Measurements from ENCODE around the gene S100A14.
"Not testable (repeated sequence)": the region's sequence is repeated elsewhere in the genome, so short reads cannot be mapped to it uniquely, and the experiment has no call there.

Gene S100A14

GRCh38 chr1:153585006-153585405 is 31.1 kb downstream of the S100A14 start:
- DNase-seq: no peak

DNA sequence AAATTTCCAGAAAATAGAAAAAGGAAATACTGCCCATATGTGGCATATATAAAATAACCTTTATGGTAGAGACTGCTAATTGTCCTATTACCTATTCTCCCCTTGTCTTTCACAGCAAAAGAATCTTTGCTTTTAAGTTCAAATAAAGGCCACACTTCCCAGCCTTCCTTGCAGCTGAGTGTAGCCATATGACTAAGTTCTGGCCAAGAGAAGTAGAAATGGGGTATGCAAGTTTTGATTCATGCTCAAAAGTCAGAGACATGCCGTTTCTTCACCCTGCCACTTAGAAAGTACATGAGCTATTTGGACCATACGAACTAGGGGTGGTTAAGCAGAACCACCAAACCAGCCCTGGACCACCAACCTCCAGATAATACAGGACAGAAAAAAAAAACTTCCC is 32.1 kb downstream of the S100A14 start:
- no peak for DNase-seq

DNA sequence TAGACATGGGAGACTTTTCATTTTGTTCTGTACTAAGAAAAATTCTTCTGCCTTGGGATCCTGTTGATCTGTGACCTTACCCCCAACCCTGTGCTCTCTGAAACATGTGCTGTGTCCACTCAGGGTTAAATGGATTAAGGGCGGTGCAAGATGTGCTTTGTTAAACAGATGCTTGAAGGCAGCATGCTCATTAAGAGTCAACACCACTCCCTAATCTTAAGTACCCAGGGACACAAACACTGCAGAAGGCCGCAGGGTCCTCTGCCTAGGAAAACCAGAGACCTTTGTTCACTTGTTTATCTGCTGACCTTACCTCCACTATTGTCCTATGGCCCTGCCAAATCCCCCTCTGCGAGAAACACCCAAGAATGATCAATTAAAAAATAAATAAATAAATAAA is 32.6 kb downstream of the S100A14 start:
- DNase-seq: not testable (repeated sequence)

- DNase-seq: not testable (repeated sequence)
Observed at GRCh38 chr1:153582836-153583235, 33.3 kb downstream of the S100A14 start.

DNA sequence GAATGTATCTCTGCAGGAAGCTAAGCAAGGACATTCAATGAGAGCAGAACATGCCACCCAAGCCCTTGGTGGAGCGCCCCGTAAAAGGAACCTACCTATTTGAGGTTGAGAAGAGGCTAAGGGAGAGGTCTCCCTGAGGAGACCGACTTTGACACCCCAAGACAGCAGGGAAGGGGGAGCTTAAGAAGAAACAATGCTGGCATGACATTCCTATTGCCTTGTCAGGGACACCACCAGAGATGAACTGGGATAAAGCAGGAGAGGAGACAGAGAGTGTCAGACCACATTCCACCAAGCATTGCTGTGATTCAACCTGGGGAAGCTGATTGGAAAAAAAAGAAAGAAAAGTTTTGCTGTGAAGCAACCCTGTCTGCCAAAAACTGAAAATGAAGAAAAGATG is 37.2 kb downstream of the S100A14 start:
- DNase-seq: no peak

DNA sequence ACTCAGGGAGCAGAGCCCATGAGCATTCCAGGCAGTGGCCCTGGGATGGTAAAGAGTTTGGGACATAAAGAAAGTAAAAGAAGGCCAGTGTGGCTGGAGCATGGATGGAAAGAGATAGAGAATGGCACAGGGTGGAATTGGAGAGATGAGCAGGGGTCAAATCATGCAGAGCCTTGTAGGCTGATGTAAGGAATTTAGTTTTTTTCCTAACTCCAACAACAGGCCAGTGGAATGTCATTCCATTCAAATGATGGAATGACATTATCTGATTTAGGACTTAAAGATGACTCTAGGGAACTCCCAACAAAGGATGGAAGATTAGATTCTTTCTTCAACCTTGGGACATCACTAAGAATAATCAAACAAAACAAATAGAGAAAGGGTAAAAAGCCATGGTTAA is 37.6 kb downstream of the S100A14 start:
- no peak for DNase-seq

DNA sequence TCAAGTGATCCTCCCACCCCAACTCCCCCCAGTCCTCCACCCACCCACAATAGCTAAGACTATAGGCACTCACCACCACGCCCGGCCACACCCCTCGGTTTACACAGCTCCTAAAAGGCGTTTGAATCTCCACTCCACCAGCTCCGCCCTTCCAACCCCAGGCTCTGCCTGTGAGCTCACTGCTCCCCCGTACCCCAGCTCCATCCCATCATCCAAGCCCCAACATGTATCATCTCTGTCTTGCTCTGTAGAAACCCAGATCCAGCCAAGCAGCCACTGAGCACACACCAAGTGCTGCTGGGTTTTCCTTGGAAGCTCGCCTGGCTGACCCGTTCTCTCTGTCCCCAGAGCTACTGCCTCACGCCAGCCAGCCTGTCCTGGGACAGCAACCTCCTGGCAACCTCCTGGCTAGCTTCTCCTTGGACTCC is 38.5 kb downstream of the S100A14 start:
- DNase-seq: peak in 7 of 14 donors; percentile 5 to 67 (median 31)

- DNase-seq: no peak
Observed at GRCh38 chr1:153577138-153577537, 39.0 kb downstream of the S100A14 start.

DNA sequence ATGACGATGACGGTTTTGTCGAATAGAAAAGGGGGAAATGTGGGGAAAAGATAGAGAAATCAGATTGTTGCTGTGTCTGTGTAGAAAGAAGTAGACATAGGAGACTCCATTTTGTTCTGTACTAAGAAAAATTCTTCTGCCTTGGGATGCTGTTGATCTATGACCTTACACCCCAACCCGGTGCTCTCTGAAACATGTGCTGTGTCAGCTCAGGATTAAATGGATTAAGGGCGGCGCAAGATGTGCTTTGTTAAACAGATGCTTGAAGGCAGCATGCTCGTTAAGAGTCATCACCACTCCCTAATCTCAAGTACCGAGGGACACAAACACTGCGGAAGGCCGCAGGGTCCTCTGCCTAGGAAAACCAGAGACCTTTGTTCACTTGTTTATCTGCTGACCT is 40.6 kb downstream of the S100A14 start:
- DNase-seq: not testable (repeated sequence)

- not testable (repeated sequence) for DNase-seq
Observed at GRCh38 chr1:153575081-153575491, 41.0 kb downstream of the S100A14 start.

GRCh38 chr1:153573351-153573750 is 42.8 kb downstream of the S100A14 start:
- no peak for DNase-seq

- peak in 12 of 14 donors; percentile 23 to 83 (median 62) for DNase-seq
Observed at GRCh38 chr1:153572569-153573015, 43.5 kb downstream of the S100A14 start.

DNA sequence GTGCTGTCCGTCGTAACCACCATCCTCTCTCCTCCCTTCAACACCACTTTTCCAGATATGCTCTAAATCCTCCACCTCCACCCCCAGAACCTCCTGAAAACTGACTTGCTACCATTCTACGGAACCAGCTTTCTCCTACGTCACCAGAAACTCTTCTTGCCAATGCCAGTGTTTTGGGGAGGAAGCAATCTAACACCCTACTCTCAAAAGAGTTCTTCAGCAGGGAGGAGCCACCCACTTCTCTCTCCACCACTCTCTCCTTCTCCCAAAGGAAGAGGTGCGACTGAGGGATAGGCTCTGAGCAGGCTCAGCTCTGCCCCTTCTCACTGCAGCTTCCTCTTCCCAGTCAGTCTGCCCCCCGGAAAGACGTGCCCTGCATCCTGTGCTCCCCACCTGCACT is 44.4 kb downstream of the S100A14 start:
- DNase-seq: no peak

DNA sequence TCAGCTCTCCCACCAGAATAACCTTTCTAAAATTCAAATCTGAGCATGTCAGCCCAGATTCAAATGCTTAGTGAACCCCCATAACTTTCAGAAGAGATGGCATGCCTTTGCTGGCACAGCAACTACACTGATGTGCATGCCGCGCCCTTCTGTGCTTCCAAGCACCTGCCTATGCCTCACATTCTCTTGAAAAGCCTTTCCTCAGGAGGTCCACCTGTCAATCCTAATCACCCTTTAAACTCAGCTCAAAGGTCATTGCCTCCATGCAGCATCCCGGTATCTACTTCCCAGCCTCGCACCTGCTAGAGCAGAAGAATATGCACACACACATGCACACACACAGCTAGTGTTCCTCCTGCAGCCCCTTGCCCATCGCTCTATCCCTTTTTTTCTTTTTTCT is 45.3 kb downstream of the S100A14 start:
- no peak for DNase-seq

DNA sequence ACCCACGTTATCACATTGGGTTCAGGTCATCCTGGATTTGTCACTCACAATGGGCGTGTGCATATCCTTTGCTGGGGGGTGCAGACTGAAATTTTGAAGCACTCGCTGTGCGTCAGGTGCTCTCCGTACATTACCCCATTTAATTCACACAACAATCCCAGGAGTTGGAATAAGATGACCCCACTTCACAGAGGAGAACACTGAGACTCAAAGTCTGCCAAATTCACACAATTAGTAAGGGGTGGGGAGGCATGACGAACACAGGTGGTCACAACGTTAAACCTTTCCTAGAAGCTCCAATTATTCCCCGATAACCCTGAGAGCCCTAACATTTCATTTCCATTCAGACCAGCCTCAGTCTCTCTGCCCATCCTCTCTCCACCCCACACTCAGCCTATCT is 46.7 kb downstream of the S100A14 start:
- DNase-seq: no peak

DNA sequence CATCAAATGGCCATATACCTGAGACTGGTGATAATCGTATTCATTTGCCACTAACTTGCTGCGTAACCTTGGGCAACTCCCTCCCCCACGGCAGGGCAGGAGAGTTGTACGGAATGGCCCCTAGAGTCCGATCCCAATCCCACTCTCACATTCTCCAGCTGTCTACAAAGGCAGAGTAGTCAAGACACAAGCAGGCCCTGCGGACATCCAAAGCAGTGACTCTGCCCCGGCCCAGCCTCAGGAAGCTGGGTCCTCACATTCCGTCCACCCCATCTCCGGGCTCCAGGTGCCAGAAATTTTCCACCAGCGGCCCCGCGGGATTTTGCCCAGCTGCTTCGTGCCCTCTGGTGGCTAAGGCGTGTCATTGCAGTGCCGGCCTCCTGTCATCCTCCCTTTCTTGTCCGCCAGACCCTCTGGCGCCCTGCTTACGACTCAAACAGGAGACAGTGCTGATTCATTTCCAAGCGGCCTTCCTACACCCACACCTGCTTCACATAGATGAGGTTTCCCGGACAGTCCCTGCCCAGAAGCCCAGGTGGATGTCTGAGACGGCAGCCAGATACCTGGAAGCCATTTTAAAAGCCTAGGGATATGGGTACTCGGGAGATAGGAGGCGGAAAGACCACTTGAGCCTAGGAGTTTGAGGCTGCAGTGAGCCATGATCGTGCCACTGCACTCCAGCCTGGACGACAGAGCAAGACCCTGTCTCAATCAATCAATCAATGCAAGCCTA is 47.6 kb downstream of the S100A14 start:
- DNase-seq: peak in 13 of 14 donors; percentile 24 to 85 (median 73)

- DNase-seq: peak in 1 of 14 donors; percentile 51
Observed at GRCh38 chr1:153567621-153568366, 48.3 kb downstream of the S100A14 start.

DNA sequence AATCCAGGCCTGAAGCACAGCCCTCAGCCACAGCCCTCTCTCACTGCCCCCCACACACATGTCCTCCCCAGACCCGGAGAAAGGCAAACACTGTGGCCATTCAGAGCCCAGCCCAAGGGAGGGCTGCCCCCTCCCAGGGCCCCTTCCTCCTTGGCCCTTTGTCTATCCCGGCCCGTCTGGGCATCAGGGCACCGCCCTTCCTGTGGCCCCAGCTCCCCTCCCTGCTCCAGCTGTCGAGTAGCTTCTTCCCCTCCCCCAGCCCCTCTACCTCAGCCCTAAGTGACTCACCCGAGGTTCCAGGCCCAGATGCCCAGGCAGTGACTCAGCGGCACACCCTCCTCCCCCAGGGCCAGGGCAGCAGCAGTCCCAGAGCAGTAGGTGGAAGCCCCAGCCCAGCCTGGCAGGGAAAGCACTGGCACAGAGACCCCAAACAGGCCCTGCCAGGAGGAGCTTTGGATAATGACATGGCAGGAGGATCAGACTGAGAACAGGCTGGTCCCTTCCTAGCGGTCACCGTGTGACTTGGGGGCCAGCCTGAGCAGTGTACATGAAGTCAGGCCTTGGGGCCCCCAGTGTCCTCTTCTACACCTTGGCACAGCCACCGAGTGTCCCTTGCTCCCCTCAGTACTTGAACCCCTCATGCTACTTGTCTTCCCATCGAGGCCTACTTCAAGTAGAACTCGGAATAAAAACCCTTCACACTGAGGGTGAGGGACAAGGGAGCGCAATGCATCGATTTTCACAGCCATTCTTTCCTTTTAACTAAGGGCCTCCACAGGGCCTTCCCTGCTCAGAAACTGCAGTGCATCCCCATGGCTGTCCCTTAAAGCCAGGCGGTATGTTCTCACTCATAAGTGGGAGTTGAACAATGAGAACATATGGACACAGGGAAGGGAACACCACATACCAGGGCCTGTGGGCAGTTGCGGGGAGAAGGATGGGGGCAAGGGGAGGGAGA is 49.4 kb downstream of the S100A14 start:
- peak in 10 of 14 donors; percentile 14 to 93 (median 50) for DNase-seq

- DNase-seq: peak in 1 of 14 donors; percentile 30
Observed at GRCh38 chr1:153565529-153566374, 50.4 kb downstream of the S100A14 start, which contains the start of gene S100A2. Gene S100A2, minus strand, starts transcription at chr1:153565844. Its CDS starts 1,967 bp downstream, at chr1:153563877.

All from C1 segment of cervical spinal cord (tissue), 14 donors.